HG02610 (cell line): ENCODE results near the gene BPIFB6.

Experiments
- ATAC-seq: cut with Tn5 transposase; IDR thresholded peaks from one replicate; pipeline ENCODE4 v1.9.1; 2021; ENCODE audit warnings: mild to moderate bottlenecking, moderate library complexity; ENCODE audit not compliant: unreplicated experiment

The BPIFB6 gene

GRCh38 chr20:33059741-33060390 is 28.4 kb downstream of the BPIFB6 start:
- ATAC-seq: no peak

DNA sequence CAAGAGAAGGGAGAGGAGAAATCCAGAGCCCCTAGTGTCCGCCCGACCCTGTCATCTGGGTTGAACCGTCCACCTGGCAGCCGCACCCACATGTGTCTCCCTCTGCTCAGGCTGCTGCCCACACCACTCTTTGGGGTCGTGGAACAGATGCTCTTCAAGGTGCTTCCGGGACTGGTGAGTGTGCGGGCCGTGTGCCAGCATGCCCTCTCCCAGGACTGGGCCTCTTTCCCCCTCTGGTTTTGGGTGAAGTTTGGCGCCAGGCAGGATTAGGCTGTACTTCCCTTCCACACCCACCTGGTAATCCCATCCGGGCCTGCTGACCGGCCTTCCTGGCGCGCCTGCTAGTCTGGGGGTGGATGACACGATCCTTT is 30.2 kb downstream of the BPIFB6 start:
- ATAC-seq: no peak

DNA sequence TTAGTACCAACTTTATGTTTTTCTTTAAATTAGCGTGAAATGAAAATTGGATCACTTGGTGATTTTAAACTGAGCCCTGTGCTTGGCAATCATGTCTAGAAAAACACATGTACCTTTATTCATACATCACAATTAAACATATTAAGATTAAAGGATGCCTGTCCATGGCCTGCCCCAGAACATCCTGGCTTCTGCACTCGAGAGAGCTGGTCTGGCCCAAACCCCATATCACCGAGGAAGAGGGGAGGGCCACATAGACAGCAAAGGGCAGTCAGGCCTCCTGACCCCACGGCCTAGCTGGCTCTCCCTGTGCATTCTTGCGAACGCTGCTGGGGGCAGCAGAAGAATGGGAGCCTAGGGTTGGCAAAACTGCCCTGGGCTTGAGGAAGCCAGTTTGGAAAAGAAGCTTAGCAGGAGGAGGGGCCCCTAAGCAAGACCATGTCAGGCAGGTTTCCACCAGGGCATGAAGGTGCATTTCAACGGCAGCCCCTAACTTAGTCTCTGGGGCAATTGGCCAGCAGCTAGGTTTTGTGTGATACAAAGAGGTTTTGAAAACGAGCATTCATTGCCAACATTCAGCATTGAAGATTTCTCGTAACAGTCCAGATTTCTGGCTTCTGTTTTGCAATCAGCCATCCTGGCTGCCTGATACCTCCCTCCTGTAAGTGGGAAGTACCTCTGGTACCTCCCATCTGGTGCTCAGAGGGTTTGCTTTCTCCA is 30.8 kb downstream of the BPIFB6 start:
- ATAC-seq: no peak

DNA sequence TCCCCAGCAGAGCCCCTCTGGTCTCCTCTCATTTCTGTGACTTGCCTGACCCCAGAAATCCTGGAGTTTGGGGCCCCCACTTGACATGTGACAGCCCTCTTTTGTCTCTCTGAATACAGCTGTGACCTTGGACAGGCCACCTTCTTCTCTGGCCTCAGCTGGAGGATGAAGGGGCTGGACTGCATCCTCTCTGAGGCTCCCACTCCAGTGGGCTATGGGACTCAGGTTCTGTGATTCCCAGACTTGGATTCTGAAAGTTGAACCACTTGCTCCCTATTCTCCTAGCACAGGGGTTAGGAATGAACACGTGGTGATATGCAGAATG is 31.3 kb downstream of the BPIFB6 start:
- no peak for ATAC-seq

GRCh38 chr20:33063271-33063670 is 31.8 kb downstream of the BPIFB6 start:
- no peak for ATAC-seq

DNA sequence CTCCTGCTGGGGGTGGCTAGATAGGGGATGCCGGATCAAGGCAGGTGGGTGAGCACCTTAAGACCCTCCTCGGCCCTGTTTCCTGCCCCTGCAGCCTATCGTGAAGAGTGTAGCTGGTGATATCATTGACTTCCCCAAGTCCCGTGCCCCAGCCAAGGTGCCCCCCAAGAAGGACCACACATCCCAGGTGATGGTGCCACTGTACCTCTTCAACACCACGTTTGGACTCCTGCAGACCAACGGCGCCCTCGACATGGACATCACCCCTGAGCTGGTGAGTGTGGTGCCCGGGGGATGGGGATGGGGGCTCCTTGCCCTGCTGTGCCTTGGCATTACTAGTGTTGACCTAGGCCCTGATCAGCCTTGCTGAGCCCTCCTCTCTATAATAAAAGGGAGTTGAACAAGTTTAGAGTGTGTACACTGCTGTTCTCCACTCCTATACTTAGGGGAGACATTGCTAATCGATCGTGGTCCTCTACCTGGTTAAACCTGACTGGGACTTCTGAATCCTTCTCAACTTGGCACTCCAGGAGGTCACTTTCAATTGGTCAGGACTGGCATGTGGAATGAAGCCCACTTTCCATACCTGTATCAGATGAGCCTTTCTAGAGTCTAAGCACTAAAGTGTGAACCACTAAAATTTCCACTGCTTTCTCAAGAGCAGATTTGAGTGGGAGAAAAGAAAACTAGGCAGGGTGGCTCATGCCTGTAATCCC is 33.3 kb downstream of the BPIFB6 start:
- no peak for ATAC-seq

DNA sequence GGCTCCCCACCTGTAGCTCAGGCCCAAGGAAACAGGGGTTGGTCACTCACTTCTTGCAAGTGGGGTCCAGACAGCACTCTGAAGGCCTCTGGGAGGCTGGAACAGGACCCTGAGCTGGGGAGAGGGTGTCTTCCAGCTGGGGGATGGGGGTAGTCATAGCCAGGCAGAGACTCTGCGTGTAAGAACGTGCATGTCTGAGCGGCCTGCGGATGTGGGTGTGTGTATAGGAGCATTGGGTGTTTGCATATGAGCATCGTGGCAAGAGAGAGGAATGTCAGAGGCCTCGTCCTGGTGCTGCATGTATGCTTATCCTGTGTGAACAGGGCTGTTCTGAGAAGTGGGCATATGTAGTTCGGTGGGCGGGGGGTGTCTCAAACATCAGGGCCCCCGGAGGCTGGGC is 34.3 kb downstream of the BPIFB6 start:
- ATAC-seq: no peak

DNA sequence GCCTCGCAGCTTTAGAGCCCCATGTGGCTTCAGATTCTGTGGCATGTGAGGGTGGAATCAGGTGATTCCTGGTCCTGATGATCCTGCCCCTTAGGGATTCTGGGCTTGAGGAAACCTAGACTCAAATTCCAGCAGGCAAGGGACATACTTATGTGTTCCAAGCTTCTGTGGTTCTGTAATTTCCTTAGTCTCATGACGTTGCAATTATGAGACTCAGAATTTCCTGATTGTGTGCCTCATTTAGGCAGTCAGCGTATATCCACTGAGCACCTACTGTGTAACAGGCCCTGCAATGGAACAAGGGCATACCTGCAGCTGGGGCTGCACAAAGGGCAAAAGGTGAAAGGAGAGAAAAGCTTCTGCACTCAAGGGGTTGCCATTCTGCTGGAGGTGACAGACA is 36.4 kb downstream of the BPIFB6 start:
- ATAC-seq: no peak

DNA sequence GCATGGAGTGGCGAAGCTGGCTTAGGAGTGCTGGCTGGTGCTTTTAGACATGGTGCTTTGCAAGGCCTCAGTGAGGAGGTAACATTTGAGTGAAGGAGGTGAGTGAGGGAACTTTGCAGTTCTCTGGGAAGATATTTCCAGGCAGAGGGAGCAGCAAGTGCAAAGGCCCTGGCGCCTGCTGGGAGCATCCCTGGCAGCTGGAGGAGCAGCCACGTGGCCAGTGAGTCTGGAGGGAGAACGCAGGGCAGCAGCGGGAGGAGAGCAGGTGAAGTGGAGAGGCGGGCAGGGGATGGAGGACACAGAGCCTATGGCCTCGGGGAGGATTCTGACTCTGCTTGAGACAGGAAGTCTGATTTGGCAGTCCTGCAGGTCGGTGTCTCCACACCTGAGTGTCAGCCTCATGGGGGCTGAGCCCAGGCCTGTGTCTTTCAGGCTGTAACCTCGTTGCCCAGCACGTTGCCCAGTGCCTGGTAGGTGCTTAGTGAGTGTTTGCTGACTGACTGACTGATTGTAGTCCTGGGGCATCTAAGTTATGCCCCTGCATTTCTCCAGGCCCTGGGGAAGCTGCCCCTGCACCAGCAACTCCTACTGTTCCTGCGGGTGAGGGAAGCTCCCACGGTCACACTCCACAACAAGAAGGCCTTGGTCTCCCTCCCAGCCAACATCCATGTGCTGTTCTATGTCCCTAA is 36.9 kb downstream of the BPIFB6 start:
- no peak for ATAC-seq

DNA sequence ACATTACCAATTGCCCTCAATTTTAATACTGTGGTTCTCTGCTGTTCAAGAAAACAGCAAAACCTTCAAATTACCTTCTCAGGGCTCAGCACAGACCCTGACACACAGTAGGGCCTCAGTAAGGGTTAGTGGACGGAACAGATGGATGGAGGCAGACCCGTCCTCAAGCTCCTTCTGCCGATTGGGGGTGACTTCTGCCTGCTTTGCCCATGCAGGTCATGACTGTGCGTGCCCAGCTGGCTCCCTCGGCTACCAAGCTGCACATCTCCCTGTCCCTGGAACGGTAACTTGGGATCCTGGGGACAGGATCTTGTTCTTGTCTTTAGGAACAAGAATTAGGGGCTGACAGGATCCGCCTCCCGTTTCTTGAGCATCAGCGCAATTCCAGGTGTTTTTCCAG is 38.2 kb downstream of the BPIFB6 start:
- ATAC-seq: no peak

DNA sequence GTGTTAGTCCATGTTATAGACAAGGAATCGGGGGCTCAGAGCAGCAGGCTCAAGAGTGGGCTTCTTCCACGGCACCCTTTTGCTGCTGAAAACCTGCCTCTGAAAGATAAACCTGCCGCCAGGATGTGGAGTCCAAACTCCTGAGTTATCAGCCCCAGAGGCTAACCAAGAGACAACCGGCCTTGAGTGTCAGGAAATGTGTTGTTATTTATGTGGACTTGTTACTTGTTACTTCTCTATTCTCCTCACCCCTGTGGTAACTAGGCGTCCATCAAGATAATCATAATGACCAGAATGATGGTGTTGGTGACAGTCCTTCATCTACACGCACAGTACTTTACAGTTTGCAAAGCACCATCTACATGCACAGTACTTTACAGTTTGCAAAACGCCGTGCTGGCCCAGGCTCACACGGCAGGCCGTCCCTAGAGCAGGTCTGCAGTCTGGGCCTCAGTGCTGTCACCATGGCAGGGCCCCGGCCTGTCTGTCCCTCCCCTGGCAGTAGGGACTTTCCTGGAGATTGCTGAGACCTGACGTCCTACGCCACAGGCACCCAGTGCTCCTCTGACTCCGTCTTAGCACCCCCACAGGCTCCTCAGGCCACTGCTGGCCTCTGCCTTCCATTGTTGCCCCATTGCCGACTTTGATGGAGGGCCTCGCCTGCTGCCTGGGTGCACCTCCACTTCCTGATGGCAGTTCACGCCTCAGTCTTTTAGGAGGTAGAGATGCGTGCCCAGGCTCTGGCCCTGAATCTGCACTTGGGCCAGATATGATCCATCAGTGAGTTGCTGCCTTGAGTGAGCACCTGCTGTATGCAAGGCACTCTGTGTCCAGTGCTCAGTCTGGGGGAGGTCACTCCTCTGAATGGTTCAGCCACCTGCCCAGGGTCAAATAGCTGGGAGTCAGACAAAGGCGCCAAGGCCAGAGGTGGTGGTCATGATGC is 38.9 kb downstream of the BPIFB6 start:
- no peak for ATAC-seq

- ATAC-seq: no peak
Observed at GRCh38 chr20:33071198-33071597, 39.8 kb downstream of the BPIFB6 start.

DNA sequence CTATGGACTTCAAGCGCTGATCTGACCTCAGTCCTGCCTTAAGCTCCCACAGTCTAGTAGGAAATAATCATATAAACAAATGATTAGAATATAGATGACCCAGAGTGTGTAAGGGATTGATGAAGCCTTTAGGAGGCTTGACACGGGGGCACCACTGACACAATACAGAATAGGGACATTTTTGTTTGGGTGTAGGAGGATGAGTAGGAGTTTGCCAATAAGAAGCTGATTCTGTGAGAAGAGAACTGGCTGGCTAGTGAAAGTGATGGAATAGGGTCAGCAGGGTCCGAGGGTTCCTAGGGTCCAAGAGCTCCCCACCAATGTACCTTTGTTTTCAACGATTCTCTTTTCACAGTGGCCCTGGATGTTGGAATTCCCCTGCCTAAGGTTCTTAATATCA is 40.9 kb downstream of the BPIFB6 start:
- no peak for ATAC-seq

DNA sequence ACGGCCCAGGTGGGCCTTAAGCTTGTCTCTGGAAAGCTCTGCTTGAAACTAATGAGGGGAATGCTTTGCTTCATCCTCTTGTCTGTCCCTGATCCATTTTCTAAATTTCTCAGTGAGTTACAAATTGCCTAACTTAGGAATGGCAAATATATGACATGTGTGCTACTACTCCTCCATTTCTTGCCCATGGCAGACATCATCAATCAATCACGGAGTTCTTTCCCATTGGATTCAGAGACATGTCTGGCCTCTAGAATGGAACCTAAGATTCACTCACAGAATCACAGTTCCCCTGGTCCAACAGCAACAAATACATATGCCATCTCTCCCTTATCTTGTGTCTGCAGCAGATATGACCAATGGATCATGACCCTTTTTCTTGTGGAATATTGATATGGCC is 41.4 kb downstream of the BPIFB6 start:
- ATAC-seq: no peak

DNA sequence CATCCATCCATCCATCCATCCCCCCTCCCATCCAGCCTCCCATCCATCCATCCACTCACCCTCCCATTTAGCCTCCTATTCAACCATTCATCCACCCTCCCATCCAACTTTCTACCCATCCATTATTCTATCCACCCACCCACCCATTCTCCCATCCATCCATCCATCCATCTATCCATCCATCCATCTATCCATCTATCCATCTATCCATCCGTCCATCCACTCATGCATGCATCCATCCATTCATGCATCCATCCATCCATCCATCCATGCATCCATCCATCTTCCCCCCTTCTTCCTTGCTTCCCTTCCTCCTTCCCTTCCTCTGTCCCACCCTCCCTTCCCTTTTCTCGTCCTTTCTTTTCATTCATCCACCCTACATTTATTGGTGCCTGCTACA is 43.2 kb downstream of the BPIFB6 start:
- no peak for ATAC-seq

DNA sequence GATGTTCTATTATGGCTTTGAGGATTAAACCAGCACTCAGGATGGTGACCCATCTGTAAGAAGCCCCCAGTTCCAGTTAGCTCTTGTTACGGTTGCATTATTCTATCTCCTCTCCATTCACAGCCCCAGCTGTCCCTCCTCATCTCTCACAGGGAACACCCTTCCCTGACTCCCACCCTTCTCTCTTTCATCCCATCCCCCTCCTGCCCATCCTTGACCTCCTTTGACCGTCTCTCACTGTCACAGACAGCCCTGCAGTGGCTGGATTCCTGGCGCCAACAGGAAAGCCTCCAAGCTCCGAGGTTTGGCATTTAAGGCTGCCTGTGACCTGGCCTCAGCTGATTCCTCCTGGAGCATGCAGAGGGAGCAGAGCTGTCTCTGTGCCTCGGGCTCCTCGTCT is 43.8 kb downstream of the BPIFB6 start:
- ATAC-seq: no peak

DNA sequence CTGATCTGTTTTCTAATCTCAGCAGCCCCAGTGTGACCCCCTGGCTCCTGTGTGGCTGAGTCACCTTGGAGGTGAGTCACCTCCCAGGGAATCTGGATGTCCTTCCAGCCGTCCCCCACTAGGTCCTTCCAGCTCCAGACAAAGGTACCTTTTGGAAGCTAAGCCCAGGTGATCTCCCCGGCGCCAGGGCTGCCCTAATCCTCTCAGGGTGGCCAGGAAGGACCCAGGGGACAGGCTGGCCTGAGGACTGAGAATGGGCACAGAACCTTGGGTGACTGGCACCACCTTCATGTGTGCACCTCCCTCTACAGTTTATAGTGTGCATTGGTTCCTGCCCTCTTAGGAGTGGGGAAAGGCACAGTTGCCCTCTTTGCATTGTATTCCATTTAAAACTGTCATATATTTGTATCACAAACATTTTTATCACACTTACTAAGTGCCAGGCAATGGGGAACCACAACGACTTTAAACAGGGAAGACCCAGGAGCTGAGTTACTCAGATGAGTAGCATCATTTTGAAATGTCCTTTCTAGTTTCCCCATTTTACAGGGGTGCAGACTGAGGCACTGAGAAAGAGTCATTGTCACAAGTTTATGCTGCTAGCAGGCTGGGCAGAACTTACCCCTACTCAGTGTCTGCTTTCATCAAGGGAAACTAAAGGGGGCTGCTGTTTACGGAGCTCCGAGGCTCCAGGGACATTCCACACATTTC is 45.4 kb downstream of the BPIFB6 start:
- ATAC-seq: no peak

GRCh38 chr20:33079259-33079658 is 47.8 kb downstream of the BPIFB6 start, which contains the start of gene BPIFB4:
BPIFB4 (plus strand) TSS chr20:33079643; CDS start chr20:33081527, 1,884 bp downstream.
- ATAC-seq: no peak

DNA sequence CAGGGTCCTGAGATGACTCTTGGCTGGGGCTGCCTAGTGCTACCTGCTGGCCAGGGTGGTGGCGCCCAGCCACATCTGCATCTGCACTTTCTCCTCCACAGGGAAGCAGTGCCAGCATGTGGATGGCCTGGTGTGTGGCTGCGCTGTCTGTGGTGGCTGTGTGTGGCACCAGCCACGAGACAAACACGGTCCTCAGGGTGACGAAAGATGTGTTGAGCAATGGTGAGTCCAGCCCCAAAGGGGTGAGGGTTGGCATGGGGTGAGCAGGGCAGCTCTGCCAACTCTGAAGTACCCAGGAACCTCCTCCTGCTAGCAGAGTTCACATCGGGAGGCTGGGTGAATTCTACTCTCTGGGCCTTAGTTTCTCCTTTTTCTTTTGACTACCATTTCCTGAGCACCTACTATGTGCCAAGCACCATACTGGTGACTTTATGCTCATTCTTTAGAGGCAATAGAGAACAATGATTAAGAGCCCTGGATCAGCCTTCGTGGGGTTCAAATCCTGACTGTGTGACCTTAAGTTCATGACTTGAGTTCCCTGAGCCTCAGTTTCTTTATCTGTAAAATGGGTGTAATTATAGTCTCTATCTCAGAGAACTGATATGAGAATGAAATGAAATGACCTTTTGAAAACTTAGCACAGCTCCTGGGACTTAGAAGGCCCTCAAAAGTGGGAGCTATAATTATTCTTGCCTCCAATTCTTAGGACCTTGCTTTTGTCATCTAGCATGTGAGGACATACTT is 50.1 kb downstream of the BPIFB6 start:
- no peak for ATAC-seq
